Epithelial cell of proximal tubule (primary cell): ENCODE measurements around the gene NAV1. TPM values are rescaled to one million over a fixed set of nuclear protein-coding genes. Genes with fewer than 3 reads are reported as not detected.

ENCODE experiments used
- DNase-seq: peaks from one replicate; pipeline ENCODE4 v3.0.0-alpha.2; 2011; ENCODE audit warnings: low read depth
- H3K4me3 ChIP-seq: 2 replicates; pipeline ENCODE4 v1.5.1; 2011; ENCODE audit warnings: low read depth, mild to moderate bottlenecking, low read length
- CTCF ChIP-seq: conservative IDR thresholded peaks from 2 replicates; pipeline ENCODE4 v1.5.1; 2012; ENCODE audit warnings: low read depth, mild to moderate bottlenecking, low read length
- total RNA-seq: library from RNA; depleted of rRNA; stranded (reverse); fragments of >200 nt; gene quantifications from 2 replicates; pipeline ENCODE4 v1.2.3, GENCODE V29; 2015

The NAV1 gene
- total RNA-seq, 1 donor from 2014 or later, result 24.3 TPM

GRCh38 chr1:201495551-201496295 lies 43.2 kb upstream of the NAV1 start:
- no peak overlapping the region for H3K4me3 ChIP-seq
- no peak for TF ChIP-seq CTCF
- DNase-seq, result no peak

GRCh38 chr1:201496296-201496690 lies 42.6 kb upstream of the NAV1 start:
- H3K4me3 ChIP-seq, result no peak overlapping the region
- TF ChIP-seq CTCF, result no peak
- no peak for DNase-seq

DNA sequence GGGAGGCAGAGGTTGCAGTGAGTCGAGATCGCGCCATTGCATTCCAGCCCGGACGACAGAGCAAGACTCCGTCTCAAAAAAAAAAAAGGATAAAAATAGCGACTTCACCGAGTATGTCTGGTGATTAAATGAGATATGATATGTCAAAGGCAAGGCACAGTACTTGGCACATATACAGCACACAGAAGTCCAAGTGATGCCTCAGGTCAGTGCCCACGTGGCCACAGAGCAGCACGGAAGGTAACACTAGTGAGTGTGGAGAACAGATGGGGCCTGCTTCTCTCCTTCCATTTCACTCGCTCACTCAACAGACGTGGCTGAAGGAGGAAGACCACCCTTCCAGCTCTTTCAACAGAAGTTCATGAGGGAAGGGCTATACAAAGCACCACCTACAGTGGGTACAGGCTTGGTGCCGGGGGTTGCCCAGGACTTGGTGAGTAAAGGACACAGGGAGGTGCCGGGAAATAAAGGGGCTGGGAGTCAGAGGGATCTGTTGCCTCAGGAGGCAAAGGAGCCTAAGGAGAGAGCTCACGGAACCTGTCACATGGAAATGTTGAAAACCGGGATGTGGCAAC lies 40.9 kb upstream of the NAV1 start:
- no peak for DNase-seq
- TF ChIP-seq CTCF, result no peak

GRCh38 chr1:201498621-201499020 lies 40.3 kb upstream of the NAV1 start:
- TF ChIP-seq CTCF, result no peak
- no peak overlapping the region for H3K4me3 ChIP-seq
- no peak for DNase-seq

More for the DNA sequence above, 40.9 kb upstream of the NAV1 start:
- no peak overlapping the region for H3K4me3 ChIP-seq

- H3K4me3 ChIP-seq, result no peak overlapping the region
- TF ChIP-seq CTCF, result no peak
- no peak for DNase-seq
Observed at GRCh38 chr1:201499191-201499590, 39.7 kb upstream of the NAV1 start.

DNA sequence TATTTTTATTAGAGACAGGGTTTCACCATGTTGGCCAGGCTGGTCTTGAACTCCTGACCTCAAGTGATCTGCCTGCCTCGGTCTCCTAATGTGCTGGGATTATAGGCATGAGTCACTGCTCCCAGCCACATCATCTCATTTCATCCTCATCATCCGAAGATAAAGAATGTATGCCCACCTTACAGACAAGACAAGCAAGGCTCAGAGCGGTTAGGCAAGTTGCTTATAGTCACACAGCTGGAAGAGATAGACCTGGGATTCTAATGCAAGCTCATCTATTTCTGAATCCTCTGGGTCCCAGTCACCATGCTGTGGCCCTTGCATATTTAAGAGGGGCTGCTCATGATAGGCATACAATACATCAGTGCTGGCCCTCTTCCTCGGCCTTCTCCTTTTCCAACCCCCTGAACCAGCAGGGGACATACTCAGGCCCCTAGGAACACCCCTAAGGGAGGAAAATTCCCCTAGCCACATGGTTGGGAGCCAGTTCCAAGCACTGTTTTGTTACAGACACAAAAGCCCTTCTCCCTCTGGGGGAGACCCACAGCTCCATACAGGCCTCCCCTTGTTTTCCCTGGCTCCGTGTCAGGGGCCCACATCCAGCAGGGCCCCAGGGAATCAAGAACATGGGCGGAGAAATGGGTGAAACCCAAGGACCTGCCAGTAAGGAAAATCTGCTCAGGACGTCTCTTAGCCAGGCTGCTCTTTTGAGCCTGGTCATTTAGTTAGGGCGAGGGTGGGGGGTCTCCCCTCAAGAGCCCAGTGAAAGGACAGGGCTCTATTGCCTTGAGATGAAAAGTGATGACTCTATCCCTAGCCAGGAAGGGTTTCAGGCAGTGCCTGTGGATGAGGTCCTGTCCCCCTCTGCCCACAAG lies 38.9 kb upstream of the NAV1 start:
- TF ChIP-seq CTCF, result no peak
- H3K4me3 ChIP-seq, result no peak overlapping the region
- DNase-seq, result no peak
